H9 (cell line): ENCODE data around the gene KCTD19. TPM values are rescaled to one million over a fixed set of nuclear protein-coding genes. Genes with fewer than 3 reads are reported as not detected.

ENCODE experiments used
- DNase-seq: peaks from one replicate; pipeline ENCODE4 v3.0.0-alpha.2; 2017
- H2AFZ ChIP-seq: one replicate; pipeline ENCODE4 v1.6.1; 2013; ENCODE audit warnings: mild to moderate bottlenecking, low read length, control low read depth, moderate library complexity
- H2AK5ac ChIP-seq: 2 replicates; pipeline ENCODE4 v1.6.1; 2013; ENCODE audit warnings: low read length, control low read depth, mixed read lengths; ENCODE audit not compliant: insufficient read length
- H2BK120ac ChIP-seq: one replicate; pipeline ENCODE4 v1.6.1; 2013; ENCODE audit warnings: low read depth, mild to moderate bottlenecking, low read length, control low read depth, inconsistent platforms; ENCODE audit not compliant: poor library complexity, severe bottlenecking
- H2BK12ac ChIP-seq: 2 replicates; pipeline ENCODE4 v1.6.1; 2013; ENCODE audit warnings: low read length, control low read depth, mixed read lengths, low read depth; ENCODE audit not compliant: insufficient read length
- H2BK15ac ChIP-seq: 2 replicates; pipeline ENCODE4 v1.6.1; 2013; ENCODE audit warnings: low read depth, low read length, control low read depth
- H2BK20ac ChIP-seq: one replicate; pipeline ENCODE4 v1.6.1; 2013; ENCODE audit warnings: low read depth, mild to moderate bottlenecking, low read length, control low read depth, inconsistent platforms; ENCODE audit not compliant: poor library complexity, severe bottlenecking
- H2BK5ac ChIP-seq: 2 replicates; pipeline ENCODE4 v1.6.1; 2013; ENCODE audit warnings: low read length, control low read depth, mixed read lengths; ENCODE audit not compliant: insufficient read length
- H3K14ac ChIP-seq: 2 replicates; pipeline ENCODE4 v1.6.1; 2013; ENCODE audit warnings: low read length, control low read depth; ENCODE audit not compliant: insufficient read depth
- H3K18ac ChIP-seq: 2 replicates; pipeline ENCODE4 v1.6.1; 2013; ENCODE audit warnings: low read depth, mild to moderate bottlenecking, mixed read lengths, low read length, control low read depth; ENCODE audit not compliant: insufficient read length
- H3K23ac ChIP-seq: 2 replicates; pipeline ENCODE4 v1.6.1; 2013; ENCODE audit warnings: low read length, control low read depth, mixed read lengths, low read depth; ENCODE audit not compliant: insufficient read length
- H3K23me2 ChIP-seq: 2 replicates; pipeline ENCODE4 v1.6.1; 2013; ENCODE audit warnings: low read depth, mild to moderate bottlenecking, mixed read lengths, low read length, control low read depth; ENCODE audit not compliant: insufficient read length, poor library complexity, severe bottlenecking
- H3K27ac ChIP-seq: 2 replicates; pipeline ENCODE4 v1.5.1; 2013; ENCODE audit warnings: low read length, control low read depth, mixed read lengths, low read depth; ENCODE audit not compliant: insufficient read length
- H3K27me3 ChIP-seq: 2 replicates; pipeline ENCODE4 v1.6.1; 2013; ENCODE audit warnings: low read length, control low read depth, inconsistent platforms; ENCODE audit not compliant: insufficient read depth
- H3K4ac ChIP-seq: 2 replicates; pipeline ENCODE4 v1.6.1; 2013; ENCODE audit warnings: low read depth, mild to moderate bottlenecking, control low read depth, inconsistent platforms, low read length, moderate library complexity
- H3K4me1 ChIP-seq: 2 replicates; pipeline ENCODE4 v1.6.1; 2013; ENCODE audit warnings: low read length, control low read depth, inconsistent platforms; ENCODE audit not compliant: insufficient read depth
- H3K4me2 ChIP-seq: 2 replicates; pipeline ENCODE4 v1.6.1; 2013; ENCODE audit warnings: low read length, control low read depth, mixed read lengths; ENCODE audit not compliant: insufficient read length, insufficient read depth
- H3K56ac ChIP-seq: 2 replicates; pipeline ENCODE4 v1.6.1; 2013; ENCODE audit warnings: low read depth, mild to moderate bottlenecking, mixed read lengths, low read length, control low read depth; ENCODE audit not compliant: insufficient read length
- H3K79me1 ChIP-seq: 2 replicates; pipeline ENCODE4 v1.6.1; 2013; ENCODE audit warnings: low read depth, mild to moderate bottlenecking, moderate library complexity, low read length, control low read depth, inconsistent platforms; ENCODE audit not compliant: insufficient read depth, poor library complexity, severe bottlenecking
- H3K79me2 ChIP-seq: 2 replicates; pipeline ENCODE4 v1.6.1; 2013; ENCODE audit warnings: low read length, control low read depth, inconsistent platforms; ENCODE audit not compliant: insufficient read depth
- H3K9ac ChIP-seq: 2 replicates; pipeline ENCODE4 v1.6.1; 2013; ENCODE audit warnings: low read length, control low read depth, mixed read lengths; ENCODE audit not compliant: insufficient read length; ENCODE audit errors: extremely low read depth
- H3K9me3 ChIP-seq: one replicate; pipeline ENCODE4 v1.6.1; 2013; ENCODE audit warnings: low read depth, low read length, inconsistent platforms; ENCODE audit not compliant: control insufficient read depth
- H3T11ph ChIP-seq: one replicate; pipeline ENCODE4 v1.6.1; 2013; ENCODE audit warnings: mild to moderate bottlenecking, low read length, control low read depth, inconsistent platforms
- H4K20me1 ChIP-seq: one replicate; pipeline ENCODE4 v1.6.1; 2013; ENCODE audit not compliant: control insufficient read depth, insufficient read length, insufficient read depth
- H4K5ac ChIP-seq: 2 replicates; pipeline ENCODE4 v1.6.1; 2013; ENCODE audit warnings: low read depth, mild to moderate bottlenecking, mixed read lengths, low read length, control low read depth; ENCODE audit not compliant: insufficient read length
- H4K8ac ChIP-seq: replicated peaks from 2 replicates; pipeline ENCODE4 v1.6.1; 2013; ENCODE audit warnings: low read length, control low read depth, mixed read lengths, low read depth; ENCODE audit not compliant: insufficient read length
- H4K91ac ChIP-seq: 2 replicates; pipeline ENCODE4 v1.6.1; 2013; ENCODE audit warnings: low read depth, mild to moderate bottlenecking, moderate library complexity, mixed read lengths, low read length, control low read depth; ENCODE audit not compliant: insufficient read length
- H3K27ac Mint-ChIP-seq, 3 experiments: 2 replicates in 2 of 3; 3 replicates in 1 of 3; pipeline ENCODE4 v1.8.0; 2020 to 2021; ENCODE audit warnings: mixed read lengths in 3 of 3, mild to moderate bottlenecking in 1 of 3, moderate library complexity in 1 of 3
- H3K27me3 Mint-ChIP-seq: 2 replicates; pipeline ENCODE4 v1.8.0; 2021; ENCODE audit warnings: low read depth, mild to moderate bottlenecking, moderate library complexity, mixed read lengths
- H3K36me3 Mint-ChIP-seq, 3 experiments: 2 replicates in 2 of 3; 3 replicates in 1 of 3; pipeline ENCODE4 v1.8.0; 2020 to 2021; ENCODE audit warnings: low read depth in 3 of 3, mixed read lengths in 3 of 3; ENCODE audit not compliant: insufficient read depth in 1 of 3
- H3K4me1 Mint-ChIP-seq, 2 experiments: 2 replicates each; pipeline ENCODE4 v1.8.0; 2020; ENCODE audit warnings: mixed read lengths in 2 of 2
- H3K4me3 Mint-ChIP-seq, 2 experiments: 2 replicates in 1 of 2; 3 replicates in 1 of 2; pipeline ENCODE4 v1.8.0; 2020 to 2021; ENCODE audit warnings: mild to moderate bottlenecking in 2 of 2, mixed read lengths in 2 of 2, moderate library complexity in 1 of 2
- H3K9me3 Mint-ChIP-seq, 2 experiments: 2 replicates in 1 of 2; 3 replicates in 1 of 2; pipeline ENCODE4 v1.8.0; 2020; ENCODE audit warnings: mild to moderate bottlenecking in 2 of 2, mixed read lengths in 2 of 2, moderate library complexity in 1 of 2
- CTCF ChIP-seq: fragments of 200-600 bp; sonication (generic); conservative IDR thresholded peaks from 3 replicates; pipeline ENCODE4 v1.8.0; 2021; ENCODE audit warnings: antibody characterized with exemption, mild to moderate bottlenecking
- WGBS: extraction: QIAGEN DNeasy Blood & Tissue Kit; methylation state at CpG from one replicate; pipeline ENCODE4 v1.1.7; 2013; ENCODE audit warnings: missing lambda C conversion rate, low lambda C conversion rate, mixed read lengths; ENCODE audit not compliant: insufficient read length; ENCODE audit errors: extremely low coverage; 5-methylcytosine and 5-hydroxymethylcytosine counted together
- total RNA-seq: library from RNA; stranded (reverse); gene quantifications from 2 replicates; pipeline ENCODE4 v1.2.1, GENCODE V29; 2021

Gene KCTD19
- total RNA-seq, 1 experiment from 2014 or later: 0.13 TPM

GRCh38 chr16:67283826-67284555 lies 42.5 kb downstream of the KCTD19 start:
- Histone ChIP-seq H4K20me1 (no peaks in the 10 kb centered on the region), H2AK5ac (no peak overlapping the region), H3K27me3 (no peaks in the 10 kb centered on the region), H3K4me1 (no peaks in the 10 kb centered on the region), H2BK12ac (no peak overlapping the region), H3K4me2 (no peak overlapping the region), H2BK5ac (no peak overlapping the region), H2BK120ac (no peak overlapping the region), H3K27ac (no peak overlapping the region), H3K23ac (no peak overlapping the region), H3K4ac (no peak overlapping the region), H4K8ac (no peak overlapping the region), H3K9ac (no peak overlapping the region), H3T11ph (no peak overlapping the region), H3K9me3 (no peaks in the 10 kb centered on the region), H4K91ac (no peak overlapping the region), H2AFZ (no peak overlapping the region), H3K79me1 (no peaks in the 10 kb centered on the region), H3K23me2 (no peaks in the 10 kb centered on the region), H3K18ac (no peak overlapping the region), H4K5ac (no peak overlapping the region), H3K79me2 (no peaks in the 10 kb centered on the region), H3K56ac (no peak overlapping the region), H3K14ac (no peak overlapping the region), H2BK20ac (no peak overlapping the region), H2BK15ac (no peak overlapping the region)
- Mint-ChIP-seq H3K27ac (no peak overlapping the region), H3K36me3 (peaks cover 0 to 7% (median 0%) of the 10 kb centered on the region in 3 experiments; a peak in 2 of 7 replicates), H3K4me1 (0 out of 4 replicates have a peak, but pooled peaks cover 0 to 2% of the 10 kb centered on the region in 2 experiments), H3K27me3 (peaks cover 13% of the 10 kb centered on the region), H3K9me3 (no peaks in the 10 kb centered on the region), H3K4me3 (no peak overlapping the region)
- no CpG with 5 or more reads among the region's 21 CpGs for WGBS
- DNase-seq: no peak
- TF ChIP-seq CTCF: no peak
